HG02970 (cell line): ENCODE data around the gene NEB.
"Not testable (repeated sequence)": the region's sequence is repeated elsewhere in the genome, so short reads cannot be mapped to it uniquely, and the experiment has no call there.

Source experiments
- ATAC-seq: cut with Tn5 transposase; IDR thresholded peaks from one replicate; pipeline ENCODE4 v1.9.1; 2021; ENCODE audit warnings: mild to moderate bottlenecking, moderate library complexity, moderate number of reproducible peaks; ENCODE audit not compliant: unreplicated experiment, low FRiP score

The NEB gene

DNA sequence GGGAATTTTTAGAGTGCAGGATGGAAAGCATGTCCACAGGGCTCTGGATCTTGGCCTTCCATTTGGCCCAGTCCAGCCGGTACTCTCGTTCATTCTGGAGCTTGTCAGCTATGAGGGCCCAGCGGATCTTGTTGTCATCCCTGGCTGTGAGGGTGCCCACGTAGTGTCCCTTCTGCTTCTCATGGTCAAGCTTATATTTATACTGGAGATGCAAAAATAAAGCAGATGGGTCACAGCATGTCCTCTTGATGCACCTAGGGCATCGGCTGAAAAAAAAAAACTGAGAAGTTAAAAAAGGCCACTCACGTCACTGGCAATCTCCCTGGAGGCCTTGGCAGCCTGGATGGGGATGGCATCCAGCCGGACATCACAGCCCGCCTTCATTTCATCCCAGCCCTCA is 164.1 kb downstream of the NEB start:
- no peak for ATAC-seq

DNA sequence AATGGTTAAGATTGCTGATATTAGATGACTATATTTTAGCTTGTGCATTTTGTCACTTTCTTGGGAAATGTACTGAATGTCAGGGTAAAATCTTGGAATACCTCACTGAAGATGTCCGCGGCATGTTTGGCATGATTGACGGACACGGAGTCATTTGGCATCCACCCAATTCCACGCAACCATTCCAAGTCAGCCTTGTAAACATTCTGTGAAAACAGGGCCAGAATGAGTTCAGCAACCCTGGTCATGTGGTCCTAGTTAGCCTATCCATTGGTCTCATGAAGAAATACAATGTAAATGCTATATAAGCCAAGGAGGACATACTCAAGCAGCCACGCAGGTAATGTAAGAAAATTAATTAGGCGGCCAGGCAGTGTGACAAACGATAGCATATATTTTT is 165.1 kb downstream of the NEB start:
- ATAC-seq = no peak

DNA sequence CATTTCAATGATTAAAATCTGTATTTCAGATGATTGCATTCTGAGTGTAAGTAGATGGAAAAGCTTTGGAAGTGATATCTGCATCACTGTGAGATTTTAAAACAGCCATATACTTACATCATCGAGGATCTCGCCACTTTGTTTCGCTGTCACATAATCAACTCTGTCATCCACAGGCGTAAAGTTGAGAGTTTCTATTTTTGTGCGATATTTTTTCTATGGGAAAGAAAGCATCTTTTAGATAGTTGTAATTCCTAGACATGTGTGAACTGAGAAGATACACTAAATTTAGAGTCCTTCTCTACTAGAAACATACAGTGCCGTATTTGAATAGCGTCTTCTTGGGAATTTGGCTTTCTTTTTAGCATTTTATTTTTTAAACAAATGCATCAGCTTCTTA is 165.8 kb downstream of the NEB start:
- ATAC-seq = no peak

DNA sequence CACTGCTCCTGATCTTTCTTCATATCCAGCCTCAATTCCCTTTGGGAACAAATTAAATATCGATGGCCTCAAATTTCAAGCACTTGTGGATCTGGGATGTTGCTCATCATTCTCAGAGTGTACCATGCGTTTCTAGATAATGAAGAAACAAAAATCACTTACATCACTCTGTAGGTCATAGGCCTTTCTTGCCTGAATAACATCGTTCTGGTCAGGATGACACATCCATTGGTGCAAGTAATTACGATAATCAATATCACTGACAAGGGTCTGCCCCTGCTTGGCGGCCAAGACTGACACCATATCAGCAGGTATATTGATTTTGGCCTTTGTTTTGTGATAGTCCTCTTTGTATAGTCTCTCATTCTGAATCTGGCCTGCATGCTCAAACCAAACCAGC is 167.3 kb downstream of the NEB start:
- ATAC-seq = no peak

DNA sequence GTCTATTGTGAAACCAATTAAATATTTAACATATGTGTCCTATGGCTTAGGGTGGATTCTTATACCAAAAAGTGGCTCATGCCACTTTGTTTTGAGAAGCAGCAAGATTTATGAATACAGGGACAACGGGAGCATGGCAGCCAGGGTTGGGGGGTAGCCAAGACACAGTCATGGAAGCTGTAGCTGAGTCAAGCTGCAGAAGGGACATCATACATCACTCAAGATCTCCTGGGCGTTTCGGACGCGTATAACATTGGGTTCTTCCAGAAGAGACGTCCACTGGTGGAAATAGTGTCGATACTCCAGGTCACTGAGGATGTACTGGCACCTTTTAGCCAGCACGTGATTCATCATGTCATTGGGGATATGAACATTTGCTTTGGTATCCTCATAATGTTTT is 171.9 kb downstream of the NEB start:
- no peak for ATAC-seq

DNA sequence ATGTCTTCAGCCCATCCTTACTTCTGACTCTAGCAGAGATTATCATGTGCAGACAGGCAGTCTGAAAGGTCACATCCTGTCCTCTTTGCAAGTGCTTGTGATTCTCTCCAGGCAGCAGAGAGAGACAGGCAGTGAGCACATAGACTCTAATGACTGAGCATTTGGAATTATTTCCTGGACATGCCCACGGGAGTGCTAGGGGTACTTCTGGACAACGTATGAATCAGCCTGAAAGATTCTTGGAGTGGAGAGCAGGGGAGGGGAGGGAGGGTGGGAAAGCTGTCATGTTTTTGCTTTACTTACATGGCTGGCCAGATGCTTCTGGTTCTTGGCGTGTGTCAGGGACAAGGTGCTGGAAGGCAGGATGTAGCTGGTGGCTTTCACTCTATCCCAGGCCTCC is 174.0 kb downstream of the NEB start:
- ATAC-seq = no peak

DNA sequence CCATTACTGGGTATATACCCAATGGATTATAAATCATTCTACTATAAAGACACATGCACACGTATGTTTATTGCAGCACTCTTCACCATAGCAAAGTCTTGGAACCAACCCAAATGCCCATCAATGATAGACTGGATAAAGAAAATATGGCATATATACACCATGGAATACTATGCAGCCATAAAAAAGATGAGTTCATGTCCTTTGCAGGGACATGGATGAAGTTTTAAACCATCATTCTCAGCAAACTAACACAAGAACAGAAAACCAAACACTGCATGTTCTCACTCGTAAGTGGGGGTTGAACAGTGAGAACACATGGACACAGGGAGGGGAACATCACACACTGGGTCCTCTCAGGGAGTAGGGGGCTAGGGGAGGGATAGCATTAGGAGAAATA is 174.8 kb downstream of the NEB start:
- ATAC-seq = not testable (repeated sequence)

DNA sequence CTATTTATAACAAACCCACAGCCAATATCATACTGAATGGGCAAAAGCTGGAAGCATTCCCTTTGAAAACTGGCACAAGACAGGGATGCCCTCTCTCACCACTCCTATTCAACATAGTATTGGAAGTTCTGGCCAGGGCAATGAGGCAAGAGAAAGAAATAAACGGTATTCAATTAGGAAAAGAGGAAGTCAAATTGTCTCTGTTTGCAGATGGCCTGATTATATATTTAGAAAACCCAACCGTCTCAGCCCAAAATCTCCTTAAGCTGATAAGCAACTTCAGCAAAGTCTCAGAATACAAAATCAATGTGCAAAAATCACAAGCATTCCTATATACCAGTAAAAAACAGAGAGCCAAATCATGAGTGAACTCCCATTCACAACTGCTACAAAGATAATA is 176.4 kb downstream of the NEB start:
- not testable (repeated sequence) for ATAC-seq

DNA sequence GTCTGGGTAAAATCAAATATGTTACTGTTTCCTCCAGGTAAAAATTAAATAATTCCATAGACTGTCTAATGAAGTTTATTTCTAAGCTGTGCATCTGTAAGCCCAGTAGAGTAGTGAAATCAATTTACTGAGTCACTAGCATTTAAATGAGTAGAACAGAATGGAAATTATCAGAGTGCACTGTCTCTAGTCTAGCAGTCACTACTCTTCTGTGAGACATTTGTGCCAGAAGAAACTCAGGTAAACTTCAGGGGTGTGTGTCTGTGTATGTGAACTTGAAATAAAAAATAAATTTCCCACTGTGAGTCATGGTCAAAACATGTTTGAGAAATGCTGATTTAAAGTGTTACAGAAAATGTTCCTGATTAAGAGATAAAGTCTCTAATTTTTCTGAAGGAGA is 178.2 kb downstream of the NEB start:
- no peak for ATAC-seq

DNA sequence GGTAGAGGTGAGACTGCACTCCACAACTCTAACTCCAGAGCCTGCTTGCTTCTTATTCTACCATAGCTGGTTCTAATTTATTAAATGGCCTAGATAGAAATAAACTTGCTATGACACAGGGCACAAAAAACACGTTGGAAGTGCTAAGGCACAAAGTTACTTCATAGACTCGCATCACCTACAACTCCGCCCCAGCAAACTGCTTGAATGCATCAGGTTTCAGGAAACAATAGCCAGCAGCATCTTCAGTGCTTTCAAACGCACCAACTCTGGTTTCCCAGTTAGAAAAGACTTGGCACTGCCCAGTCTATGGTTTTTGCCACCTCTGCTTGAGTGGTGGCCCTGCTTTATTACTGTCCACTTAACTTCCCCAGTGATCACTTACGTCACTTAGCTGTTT is 182.0 kb downstream of the NEB start:
- ATAC-seq = no peak

DNA sequence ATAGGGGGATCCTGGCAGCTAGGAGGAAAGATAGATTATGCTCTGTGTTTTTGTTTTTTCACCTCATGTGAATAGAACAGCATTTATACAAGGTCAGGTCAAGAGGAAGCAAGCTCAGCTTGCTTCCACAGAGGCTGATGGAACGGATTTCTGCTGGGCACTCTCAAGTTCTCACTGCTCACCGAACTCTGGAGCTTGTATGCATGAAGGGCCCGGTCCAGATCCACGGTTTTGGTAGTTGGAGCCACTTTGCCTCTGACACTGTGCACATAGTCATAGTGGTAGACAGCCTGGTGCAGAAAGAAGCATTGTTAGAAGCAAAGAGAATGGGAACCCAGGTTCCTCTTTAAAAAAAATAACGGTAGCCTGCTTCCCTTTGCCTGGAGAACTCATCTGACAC is 182.7 kb downstream of the NEB start:
- ATAC-seq = no peak

DNA sequence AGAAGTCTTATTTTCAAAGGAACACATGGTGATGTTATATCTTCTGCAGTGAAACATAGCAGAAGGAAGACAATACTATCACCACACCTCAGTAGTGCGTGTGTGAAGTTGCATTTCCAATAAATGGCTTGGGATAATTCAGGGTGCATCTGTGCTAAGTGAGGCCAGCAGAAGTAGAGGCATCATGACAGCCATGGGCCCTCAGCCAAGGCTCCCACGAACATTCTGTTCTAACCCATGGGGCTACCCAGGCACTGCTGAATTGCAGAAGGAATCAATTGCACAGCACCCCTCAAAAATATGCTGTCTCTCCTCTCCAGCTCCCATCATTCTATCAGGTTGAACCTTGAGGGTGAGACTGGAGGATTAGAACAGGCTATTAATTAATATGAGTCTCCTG is 185.1 kb downstream of the NEB start:
- no peak for ATAC-seq

DNA sequence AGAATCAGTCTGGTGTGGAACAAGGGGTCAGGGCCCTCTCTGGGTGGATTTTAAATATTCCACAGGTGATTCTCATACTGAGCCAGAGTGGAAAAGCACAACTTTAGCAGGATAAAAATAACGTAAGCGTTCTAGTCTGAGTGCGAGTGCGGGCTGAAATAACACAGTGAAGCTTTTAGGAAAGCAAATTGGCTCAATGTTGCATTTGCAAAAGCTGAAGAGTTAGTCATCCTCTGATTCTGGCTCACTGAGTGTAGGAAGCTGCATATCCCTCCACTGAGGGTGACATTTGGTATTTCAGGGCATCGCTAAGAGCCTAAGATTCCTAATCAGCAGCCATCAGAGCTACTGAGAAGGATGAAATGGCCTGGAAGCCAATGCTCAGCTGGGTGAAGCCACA is 189.8 kb downstream of the NEB start:
- no peak for ATAC-seq

DNA sequence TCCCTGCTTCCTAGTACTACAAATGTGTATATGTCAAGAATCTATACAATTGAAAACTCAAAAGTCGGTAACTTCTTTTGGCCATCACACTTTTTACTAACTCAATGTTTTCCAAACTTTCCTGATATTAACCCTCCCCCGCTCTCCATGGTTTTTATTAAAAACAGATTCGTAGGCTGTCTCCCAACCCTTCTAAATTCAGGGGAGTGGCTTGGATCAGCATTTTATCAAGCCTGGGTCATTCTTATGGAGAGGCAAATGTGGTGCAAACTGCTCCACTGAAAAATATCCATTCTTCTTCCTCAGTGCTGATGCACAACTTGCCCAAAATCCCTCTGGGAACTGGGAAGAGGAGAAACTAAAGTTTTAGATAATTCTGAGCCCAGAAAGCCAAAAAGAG is 190.4 kb downstream of the NEB start:
- no peak for ATAC-seq

DNA sequence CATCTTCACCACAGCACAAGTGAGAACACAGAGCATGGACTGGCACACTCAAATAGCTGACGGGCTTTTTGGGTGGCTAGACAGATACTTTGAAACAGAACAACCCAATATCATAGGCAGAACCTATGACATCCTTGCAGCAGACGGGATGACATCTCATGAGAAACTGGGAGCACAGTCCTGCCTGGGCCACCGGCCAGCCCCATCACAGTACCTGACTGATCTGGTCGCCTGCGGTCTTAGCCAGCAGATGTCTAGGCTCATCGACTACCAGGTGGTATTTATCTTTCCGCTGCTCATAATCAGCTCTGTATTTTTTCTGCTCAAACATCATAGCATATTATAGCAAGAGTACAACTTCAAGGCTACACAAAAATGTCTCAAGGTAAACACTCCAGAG is 200.3 kb downstream of the NEB start:
- ATAC-seq = no peak

DNA sequence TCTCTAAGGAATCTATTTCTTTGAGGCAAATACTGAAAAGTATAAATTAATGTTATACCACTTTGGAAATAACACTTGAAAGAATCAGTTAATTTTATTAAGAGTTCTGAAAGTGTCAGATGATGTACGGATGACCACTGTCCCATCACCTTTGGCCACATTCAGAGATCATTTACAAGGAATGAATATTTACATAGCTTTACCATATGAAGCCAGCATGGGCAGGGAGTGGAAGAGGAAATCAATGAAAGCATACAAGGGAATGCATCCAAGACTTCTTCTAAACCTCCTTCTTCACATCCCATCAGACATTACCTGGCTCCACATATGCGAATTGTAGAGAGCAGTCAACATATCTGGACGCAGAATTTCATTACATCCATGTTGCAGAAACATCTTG is 201.1 kb downstream of the NEB start:
- no peak for ATAC-seq

DNA sequence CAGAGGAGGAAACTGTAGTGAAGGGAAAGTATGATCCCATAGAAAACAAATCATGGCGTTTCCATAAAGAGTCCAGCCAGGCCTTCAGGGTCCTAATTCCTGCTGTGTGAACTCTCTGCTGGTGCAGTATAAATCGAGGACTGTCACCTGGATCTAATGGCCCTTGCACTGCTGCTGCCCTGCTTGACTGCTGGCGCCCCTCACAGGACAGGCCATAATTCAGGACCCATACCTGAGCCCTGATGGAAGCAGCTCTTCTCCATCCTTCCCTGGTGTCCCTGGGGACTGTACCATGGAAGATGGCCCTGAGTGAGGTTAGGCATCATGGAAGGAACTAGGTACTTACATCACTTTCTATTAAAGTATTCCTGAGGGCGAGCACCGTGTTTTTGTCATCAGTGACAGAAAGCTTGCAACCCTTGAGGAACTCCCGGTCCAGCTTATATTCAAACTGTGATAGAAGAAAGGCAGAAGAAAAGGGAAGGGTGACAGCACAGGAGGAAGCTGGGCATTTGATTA is 207.6 kb downstream of the NEB start:
- no peak for ATAC-seq

DNA sequence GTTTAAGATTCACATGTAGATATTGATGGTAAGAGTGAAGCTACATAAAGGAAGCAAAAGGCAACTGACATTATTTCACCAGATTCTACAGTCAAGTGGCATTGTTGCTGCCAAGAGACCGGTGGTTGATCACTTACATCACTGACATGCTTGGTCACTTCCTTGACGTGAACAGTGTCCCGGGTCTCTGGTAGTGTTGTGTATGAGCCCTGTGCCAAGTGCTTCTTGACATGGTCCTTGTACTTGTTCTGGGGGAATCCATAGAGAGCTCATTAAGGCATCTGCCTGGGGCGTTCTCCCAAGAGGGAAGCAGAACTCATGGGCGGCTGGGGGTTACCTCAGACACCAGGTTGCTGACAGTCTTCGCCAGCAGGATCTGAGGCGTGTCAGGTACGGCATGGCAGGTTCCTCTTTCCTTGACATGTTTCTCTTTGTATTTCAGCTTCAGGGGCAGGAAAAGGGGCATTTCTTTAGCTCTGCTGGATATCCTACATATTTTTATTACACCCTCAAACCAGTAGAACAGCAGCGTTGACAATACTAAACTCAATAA is 208.4 kb downstream of the NEB start:
- ATAC-seq = no peak

DNA sequence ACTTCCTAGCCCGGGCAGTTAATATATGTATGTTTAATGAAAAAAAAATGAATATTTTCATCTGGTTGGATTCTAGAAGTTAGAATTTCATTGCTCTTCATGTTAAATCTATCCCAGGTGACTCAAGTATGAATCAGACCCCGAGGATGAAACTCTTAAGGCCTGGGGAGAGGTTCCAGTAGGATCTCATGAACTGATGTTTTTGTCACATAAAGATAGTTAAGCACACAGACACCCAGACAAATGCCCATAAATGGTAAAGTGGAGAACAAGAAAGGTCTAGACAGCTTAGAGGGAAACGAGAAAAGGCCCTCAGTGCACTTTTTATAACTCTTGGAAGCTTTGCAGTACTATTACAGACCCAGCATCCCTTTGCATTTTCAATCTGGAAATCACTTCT is 210.4 kb downstream of the NEB start:
- no peak for ATAC-seq

DNA sequence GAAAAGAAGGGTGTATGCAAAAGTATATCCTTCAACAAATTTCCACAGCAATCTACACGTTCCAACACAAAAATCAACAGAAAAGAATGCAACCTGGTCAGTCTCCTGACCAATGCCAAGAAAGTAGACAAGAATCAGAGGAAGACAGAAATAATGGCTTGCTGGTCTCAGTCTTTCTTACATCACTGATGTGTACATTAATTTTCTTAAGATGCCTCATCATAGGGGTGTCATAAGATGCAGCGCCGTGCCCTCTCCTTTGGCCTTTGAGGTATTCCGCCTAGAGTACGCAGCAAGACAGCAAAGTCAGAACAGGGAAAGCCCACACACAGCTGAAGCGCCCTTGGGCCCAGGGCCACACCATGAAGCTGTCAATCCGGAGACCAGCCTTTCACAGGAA is 211.7 kb downstream of the NEB start:
- no peak for ATAC-seq

DNA sequence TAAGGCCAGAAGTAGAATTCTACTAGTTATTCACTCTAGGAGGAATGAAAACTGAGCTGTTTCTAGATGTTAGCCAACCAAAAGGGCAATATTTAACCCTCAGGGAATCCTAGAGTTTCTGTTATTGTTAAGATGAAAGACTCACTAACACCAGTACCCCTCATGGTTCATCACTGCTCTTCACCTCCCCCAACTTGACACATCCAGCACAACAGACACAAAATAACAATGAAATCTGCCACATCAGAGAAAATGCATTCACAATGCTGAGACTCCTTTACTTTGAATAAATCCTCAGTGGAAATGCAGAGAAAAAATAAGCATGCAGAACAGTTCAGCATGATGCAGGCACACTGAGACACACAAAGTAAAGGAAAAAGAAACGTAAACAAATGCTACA is 213.3 kb downstream of the NEB start:
- ATAC-seq = no peak

DNA sequence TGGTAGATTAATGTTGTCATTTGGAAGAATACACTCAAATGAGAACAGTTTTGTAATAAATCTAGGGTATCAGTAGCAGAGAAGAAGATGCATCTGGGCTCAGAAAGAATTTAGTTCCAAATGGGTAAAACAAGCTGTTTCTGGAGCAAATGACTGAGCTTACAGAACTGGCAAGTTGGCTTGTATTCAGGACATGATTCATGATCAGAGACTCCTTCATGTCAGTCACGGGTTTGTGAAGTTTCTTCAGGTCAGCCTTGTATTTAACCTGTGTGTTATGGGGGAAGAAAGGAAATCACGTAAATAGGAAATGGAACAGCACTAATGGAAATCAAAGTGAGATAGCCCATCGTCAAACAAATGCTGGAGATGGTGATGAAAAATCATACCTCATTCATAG is 215.5 kb downstream of the NEB start:
- ATAC-seq = no peak

DNA sequence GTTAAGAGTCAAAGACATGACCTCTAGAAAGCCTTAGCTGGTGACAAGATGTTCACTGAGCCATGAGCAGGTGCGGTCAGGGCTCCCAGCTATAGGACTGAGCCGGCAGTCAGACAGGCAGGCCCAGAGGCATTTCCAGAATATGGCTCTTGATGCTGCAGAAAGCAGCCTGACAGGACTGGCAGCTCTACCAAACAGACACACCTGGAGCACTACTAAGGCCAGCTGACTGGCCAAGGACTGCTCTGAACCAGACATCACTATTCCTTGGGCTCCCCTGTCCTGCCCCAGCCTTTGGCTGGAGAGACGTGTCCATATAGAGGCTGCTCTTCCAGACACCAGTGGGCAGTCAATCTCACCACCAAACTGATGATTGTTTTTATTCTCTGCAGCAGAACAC is 225.8 kb downstream of the NEB start:
- ATAC-seq = no peak
